Activated naive CD4-positive, alpha-beta T cell treated with anti-CD3 and anti-CD28 coated beads, Interleukin-2, amount 50 U/mL, for 72 hours (primary cell): ENCODE results near the gene LRRC18. TPM values are rescaled to one million over a fixed set of nuclear protein-coding genes. Genes with fewer than 3 reads are reported as not detected.

Experiments used
- ATAC-seq, 2 donors: fragments of 150-1000 bp; cut with Tn5 transposase; 2 replicates each; pipeline ENCODE4 v1.10.0; 2021; ENCODE audit warnings: mild to moderate bottlenecking in 2 of 2, moderate library complexity in 2 of 2
- DNase-seq, 2 donors: peaks; one replicate each; pipeline ENCODE4 v3.0.0; 2021 to 2022; ENCODE audit warnings: low spot score in 2 of 2
- H3K27ac Mint-ChIP-seq, 2 donors: one replicate each; pipeline ENCODE4 v1.8.0; 2022; ENCODE audit warnings: mild to moderate bottlenecking in 2 of 2, mixed read lengths in 2 of 2
- H3K36me3 Mint-ChIP-seq, 2 donors: one replicate each; pipeline ENCODE4 v1.8.0; 2022; ENCODE audit warnings: mixed read lengths in 2 of 2
- H3K9me3 Mint-ChIP-seq, 2 donors: one replicate each; pipeline ENCODE4 v1.8.0; 2022; ENCODE audit warnings: mixed read lengths in 2 of 2
- total RNA-seq, 2 donors: library from RNA; stranded (reverse); gene quantifications; one replicate each; pipeline ENCODE4 v1.2.3, GENCODE V29; 2022

The LRRC18 gene
- total RNA-seq, 2 donors from 2014 or later = not detected

GRCh38 chr10:48932831-48933664 lies 6.6 kb downstream of the LRRC18 start:
- ATAC-seq = no peak
- Mint-ChIP-seq H3K27ac (no peak overlapping the region), H3K36me3 (no peaks in the 10 kb centered on the region), H3K9me3 (no peaks in the 10 kb centered on the region)
- no peak for DNase-seq

- DNase-seq (no peak), ATAC-seq (no peak)
- Mint-ChIP-seq H3K36me3 (no peaks in the 10 kb centered on the region), H3K9me3 (no peaks in the 10 kb centered on the region), H3K27ac (no peak overlapping the region)
These were observed 8.5 kb downstream of the LRRC18 start for GRCh38 chr10:48931188-48931587.

GRCh38 chr10:48929413-48929990 lies 10.1 kb downstream of the LRRC18 start:
- Mint-ChIP-seq H3K9me3 (no peaks in the 10 kb centered on the region), H3K27ac (no peak overlapping the region), H3K36me3 (no peaks in the 10 kb centered on the region)
- DNase-seq (no peak), ATAC-seq (no peak)

GRCh38 chr10:48926764-48927540 lies 12.7 kb downstream of the LRRC18 start:
- Mint-ChIP-seq H3K27ac (no peak overlapping the region), H3K9me3 (no peaks in the 10 kb centered on the region), H3K36me3 (no peaks in the 10 kb centered on the region)
- no peak for ATAC-seq
- DNase-seq = no peak

- H3K9me3 Mint-ChIP-seq = no peaks in the 10 kb centered on the region
- no peaks in the 10 kb centered on the region for H3K36me3 Mint-ChIP-seq
- DNase-seq (no peak), ATAC-seq (no peak)
- no peak overlapping the region for H3K27ac Mint-ChIP-seq
These were observed 13.4 kb downstream of the LRRC18 start for GRCh38 chr10:48926255-48926654.

GRCh38 chr10:48924988-48925387 lies 14.7 kb downstream of the LRRC18 start:
- Mint-ChIP-seq H3K27ac (peak overlapping the region in 1 of 2 donors; percentile 7), H3K9me3 (no peaks in the 10 kb centered on the region), H3K36me3 (no peaks in the 10 kb centered on the region)
- DNase-seq (no peak), ATAC-seq (no peak)

- Mint-ChIP-seq H3K27ac (no peak overlapping the region), H3K9me3 (no peaks in the 10 kb centered on the region), H3K36me3 (no peaks in the 10 kb centered on the region)
- ATAC-seq = no peak
- no peak for DNase-seq
These were observed 15.9 kb downstream of the LRRC18 start for GRCh38 chr10:48923748-48924147.

GRCh38 chr10:48913674-48914073 lies 26.0 kb downstream of the LRRC18 start:
- no peak overlapping the region for H3K27ac Mint-ChIP-seq

GRCh38 chr10:48910548-48910947 lies 29.1 kb downstream of the LRRC18 start:
- ATAC-seq = no peak
- DNase-seq = no peak
- no peaks in the 10 kb centered on the region for H3K36me3 Mint-ChIP-seq
- no peak overlapping the region for H3K27ac Mint-ChIP-seq
- no peaks in the 10 kb centered on the region for H3K9me3 Mint-ChIP-seq

More at GRCh38 chr10:48913674-48914073, 26.0 kb downstream of the LRRC18 start:
- ATAC-seq = no peak
- Mint-ChIP-seq H3K36me3 (no peaks in the 10 kb centered on the region), H3K9me3 (no peaks in the 10 kb centered on the region)
- no peak for DNase-seq

- DNase-seq = no peak
- no peak for ATAC-seq
- Mint-ChIP-seq H3K36me3 (no peaks in the 10 kb centered on the region), H3K9me3 (no peaks in the 10 kb centered on the region), H3K27ac (no peak overlapping the region)
These were observed 31.9 kb downstream of the LRRC18 start for GRCh38 chr10:48907730-48908129.

GRCh38 chr10:48906841-48907240 lies 32.8 kb downstream of the LRRC18 start:
- no peaks in the 10 kb centered on the region for H3K9me3 Mint-ChIP-seq
- H3K36me3 Mint-ChIP-seq = no peaks in the 10 kb centered on the region
- H3K27ac Mint-ChIP-seq = no peak overlapping the region
- no peak for DNase-seq
- ATAC-seq = no peak

- Mint-ChIP-seq H3K9me3 (no peaks in the 10 kb centered on the region), H3K27ac (no peak overlapping the region), H3K36me3 (no peaks in the 10 kb centered on the region)
- DNase-seq (no peak), ATAC-seq (no peak)
These were observed 34.3 kb downstream of the LRRC18 start for GRCh38 chr10:48905311-48905710.

GRCh38 chr10:48904861-48905260 lies 34.8 kb downstream of the LRRC18 start:
- Mint-ChIP-seq H3K36me3 (no peaks in the 10 kb centered on the region), H3K9me3 (no peaks in the 10 kb centered on the region), H3K27ac (no peak overlapping the region)
- DNase-seq (no peak), ATAC-seq (no peak)

- H3K9me3 Mint-ChIP-seq = no peaks in the 10 kb centered on the region
- H3K27ac Mint-ChIP-seq = no peak overlapping the region
- H3K36me3 Mint-ChIP-seq = no peaks in the 10 kb centered on the region
- ATAC-seq = no peak
- no peak for DNase-seq
These were observed 36.5 kb downstream of the LRRC18 start for GRCh38 chr10:48903151-48903550.

- ATAC-seq (no peak), DNase-seq (no peak)
- H3K36me3 Mint-ChIP-seq = no peaks in the 10 kb centered on the region
- no peak overlapping the region for H3K27ac Mint-ChIP-seq
- H3K9me3 Mint-ChIP-seq = no peaks in the 10 kb centered on the region
These were observed 37.5 kb downstream of the LRRC18 start for GRCh38 chr10:48902096-48902495.

- no peak for ATAC-seq
- no peaks in the 10 kb centered on the region for H3K9me3 Mint-ChIP-seq
- H3K27ac Mint-ChIP-seq = no peak overlapping the region
- H3K36me3 Mint-ChIP-seq = no peaks in the 10 kb centered on the region
- no peak for DNase-seq
These were observed 38.3 kb downstream of the LRRC18 start for GRCh38 chr10:48901319-48901718.

- Mint-ChIP-seq H3K27ac (no peak overlapping the region), H3K9me3 (no peaks in the 10 kb centered on the region), H3K36me3 (no peaks in the 10 kb centered on the region)
- no peak for DNase-seq
- no peak for ATAC-seq
These were observed 39.3 kb downstream of the LRRC18 start for GRCh38 chr10:48900371-48900801.
